Endothelial cell of umbilical vein (primary cell): Measurements from ENCODE around the gene LDB3. TPM values are rescaled to one million over a fixed set of nuclear protein-coding genes. Genes with fewer than 3 reads are reported as not detected.

Experiments used
- BruUV-seq: library from RNA; stranded (reverse); fragments of 400-500 nt; replicated peaks from 2 replicates; lab custom pipeline; 2021; lab: Mats Ljungman, UMichigan
- CTCF ChIA-PET: fragments of 300-600, 350-600 bp; sonication (Branson Sonifier 250); formaldehyde crosslinking; loops from one replicate; lab custom pipeline; 2021; ENCODE audit warnings: antibody characterized with exemption, inconsistent platforms; lab: Charles Lee
- POLR2A ChIA-PET: fragments of 300-600, 350-600 bp; sonication (Branson Sonifier 250); formaldehyde crosslinking; loops from one replicate; lab custom pipeline; 2021; ENCODE audit warnings: antibody characterized with exemption, inconsistent platforms; lab: Charles Lee
- DNase-seq: peaks from one replicate; pipeline ENCODE4 v3.0.0-alpha.2; 2011; ENCODE audit warnings: low read depth, low spot score
- FAIRE-seq: peaks from 2 replicates; lab custom pipeline; 2011; peaks lifted over from hg19 to GRCh38; lab: Jason Lieb, UNC
- H2AFZ ChIP-seq: 2 replicates; pipeline ENCODE4 v1.6.0; 2012; ENCODE audit warnings: low read depth, low read length, control low read depth, inconsistent platforms
- H3K27ac ChIP-seq: 2 replicates; pipeline ENCODE4 v1.5.1; 2011; ENCODE audit warnings: low read depth, mild to moderate bottlenecking, control low read depth, low read length, moderate library complexity; ENCODE audit not compliant: insufficient read depth
- H3K27me3 ChIP-seq, 2 experiments: 2 replicates each; pipeline versions ENCODE4 v1.6.0 to v1.6.1; 2011; ENCODE audit warnings: low read length in 2 of 2, mixed read lengths in 1 of 2; ENCODE audit not compliant: control insufficient read depth in 2 of 2, insufficient read depth in 2 of 2
- H3K36me3 ChIP-seq, 2 experiments: 2 replicates in 1 of 2; 3 replicates in 1 of 2; pipeline ENCODE4 v1.5.1; 2011; ENCODE audit warnings: low read length in 2 of 2, mild to moderate bottlenecking in 1 of 2, moderate library complexity in 1 of 2; ENCODE audit not compliant: control insufficient read depth in 2 of 2, insufficient read depth in 2 of 2; ENCODE audit errors: extremely low read depth in 1 of 2
- H3K4me1 ChIP-seq: 3 replicates; pipeline ENCODE4 v1.5.1; 2011; ENCODE audit warnings: mild to moderate bottlenecking, low read length; ENCODE audit not compliant: control insufficient read depth, insufficient read depth; ENCODE audit errors: extremely low read depth
- H3K4me2 ChIP-seq: 2 replicates; pipeline ENCODE4 v1.6.1; 2011; ENCODE audit warnings: low read length, control low read depth, mixed read lengths; ENCODE audit not compliant: insufficient read depth
- H3K4me3 ChIP-seq, 3 experiments: fragments of 200-600 bp in 1 of 3; sonication (generic), shearing (Covaris generic) in 1 of 3; replicated peaks in 1 of 3; 2 replicates each; pipeline ENCODE4 v1.5.1; 2011 to 2016; ENCODE audit warnings: control low read depth in 3 of 3, low read length in 3 of 3, mild to moderate bottlenecking in 2 of 3, inconsistent platforms in 1 of 3, low read depth in 1 of 3, moderate library complexity in 1 of 3; ENCODE audit not compliant: insufficient read depth in 1 of 3
- H3K79me2 ChIP-seq: 2 replicates; pipeline ENCODE4 v1.6.0; 2012; ENCODE audit warnings: low read length, inconsistent platforms; ENCODE audit not compliant: control insufficient read depth, insufficient read depth
- H3K9ac ChIP-seq: replicated peaks from 2 replicates; pipeline ENCODE3; 2011; ENCODE audit warnings: low read length, control low read depth; ENCODE audit not compliant: insufficient read depth; ENCODE audit errors: extremely low read depth
- H3K9me1 ChIP-seq: replicated peaks from 3 replicates; pipeline ENCODE4 v1.6.0; 2011; ENCODE audit warnings: mild to moderate bottlenecking, low read length; ENCODE audit not compliant: control insufficient read depth, insufficient read depth; ENCODE audit errors: extremely low read depth
- H3K9me3 ChIP-seq: replicated peaks from 2 replicates; pipeline ENCODE4 v1.5.1; 2012; ENCODE audit warnings: low read length, inconsistent platforms; ENCODE audit not compliant: control insufficient read depth, insufficient read depth
- H4K20me1 ChIP-seq: replicated peaks from 2 replicates; pipeline ENCODE3; 2011; ENCODE audit warnings: mild to moderate bottlenecking, low read length; ENCODE audit not compliant: control insufficient read depth, insufficient read depth; ENCODE audit errors: extremely low read depth
- CTCF ChIP-seq, 2 donors: IDR thresholded peaks; 1 replicate in 1 of 2; 2 replicates in 1 of 2; pipeline ENCODE4 v1.5.1; 2011; ENCODE audit warnings: low read length in 2 of 2, mild to moderate bottlenecking in 2 of 2, moderate library complexity in 2 of 2, control low read depth in 1 of 2, inconsistent platforms in 1 of 2, low read depth in 1 of 2; ENCODE audit not compliant: insufficient read depth in 1 of 2; ENCODE audit errors: extremely low read depth in 1 of 2
- EZH2 ChIP-seq: IDR thresholded peaks from 2 replicates; pipeline ENCODE4 v1.6.1; 2012; ENCODE audit warnings: borderline replicate concordance, low read depth, mild to moderate bottlenecking, moderate library complexity, low read length, inconsistent platforms; ENCODE audit not compliant: severe bottlenecking
- FOS ChIP-seq: IDR thresholded peaks from 2 replicates; pipeline ENCODE4 v1.6.1; 2011; ENCODE audit warnings: mild to moderate bottlenecking, low read length, moderate library complexity, borderline replicate concordance; ENCODE audit not compliant: insufficient read depth
- GATA2 ChIP-seq: IDR thresholded peaks from 2 replicates; pipeline ENCODE4 v1.7.0; 2011; ENCODE audit warnings: low read depth, mild to moderate bottlenecking, moderate library complexity, mixed read lengths, low read length; ENCODE audit not compliant: insufficient read length, insufficient read depth
- JUN ChIP-seq: IDR thresholded peaks from 2 replicates; pipeline ENCODE4 v1.6.1; 2011; ENCODE audit warnings: borderline replicate concordance, low read depth; ENCODE audit not compliant: insufficient read length, insufficient read depth
- MYC ChIP-seq: IDR thresholded peaks from one replicate; pipeline ENCODE4 v1.6.1; 2011; ENCODE audit warnings: mild to moderate bottlenecking, low read depth, low read length
- POLR2A ChIP-seq: IDR thresholded peaks from 2 replicates; pipeline ENCODE4 v1.6.1; 2012; ENCODE audit warnings: low read depth, mild to moderate bottlenecking, control low read depth, low read length
- POLR2AphosphoS5 ChIP-seq: IDR thresholded peaks from 2 replicates; pipeline ENCODE4 v1.6.1; 2012; ENCODE audit warnings: low read depth, mild to moderate bottlenecking, control low read depth, low read length, moderate library complexity; ENCODE audit not compliant: insufficient read depth
- dilution Hi-C: fragments of 300-500 bp; cut with MboI; formaldehyde crosslinking; loops from one replicate; pipeline ENCODE4 v1.15.0; 2019; ENCODE audit warnings: low sequenced_read_pairs; ENCODE audit not compliant: extremely low pct_ligation_motif_present
- intact Hi-C: fragments of 100-400 bp; cut with micrococcal nuclease; formaldehyde crosslinking; loops from one replicate; pipeline ENCODE4 v1.10.0; 2022
- polyA plus RNA-seq, 4 experiments: library from polyadenylated mRNA; depleted of rRNA in 3 of 4; stranded (reverse) in 3 of 4; unstranded in 1 of 4; fragments of >200 nt; gene quantifications; 2 replicates each; pipeline versions ENCODE4 v1.2.1 to v1.2.3, GENCODE V29; 2011 to 2012; ENCODE audit warnings: missing spikeins in 1 of 4
- total RNA-seq: library from RNA; stranded (reverse); gene quantifications from 2 replicates; pipeline ENCODE4 v1.2.3, GENCODE V29; 2021
- TF ChIP-seq, protein P1 (sequence below): IDR thresholded peaks from 2 replicates; pipeline ENCODE4 v1.6.1; 2011; ENCODE audit not compliant: insufficient read depth, insufficient read length

LDB3 gene
- total and polyA plus RNA-seq, 2 donors (not counting 3 experiments of a cell fraction or from before 2014, with no cell fraction given): not detected

DNA sequence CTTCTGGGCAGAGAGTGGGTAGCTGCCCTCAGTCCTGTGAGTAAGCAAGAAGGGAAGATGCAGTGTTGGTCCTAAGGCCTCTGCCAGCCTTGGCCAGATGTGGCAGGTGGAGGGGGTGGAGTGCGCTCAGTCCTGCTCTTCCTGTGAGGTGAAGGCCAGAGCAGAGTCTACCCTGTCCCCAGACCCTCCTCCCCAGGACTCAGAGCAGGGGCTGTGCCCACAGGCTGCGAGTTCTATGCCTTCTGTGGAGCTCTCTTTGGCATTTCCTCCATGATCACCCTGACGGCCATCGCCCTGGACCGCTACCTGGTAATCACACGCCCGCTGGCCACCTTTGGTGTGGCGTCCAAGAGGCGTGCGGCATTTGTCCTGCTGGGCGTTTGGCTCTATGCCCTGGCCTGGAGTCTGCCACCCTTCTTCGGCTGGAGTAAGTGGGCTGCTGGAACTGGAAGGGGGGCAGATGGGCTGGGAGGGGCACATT, 10.0 kb upstream of the LDB3 start:
- H3K27me3 ChIP-seq: no peaks in the 10 kb centered on the region
- H3K9me3 ChIP-seq: no peaks in the 10 kb centered on the region
- H3K4me3 ChIP-seq: no peak overlapping the region
- no peaks in the 10 kb centered on the region for H3K36me3 ChIP-seq
- DNase-seq (no peak), FAIRE-seq (no peak)
- H3K9ac ChIP-seq: no peak overlapping the region
- no peak overlapping the region for H2AFZ ChIP-seq
- H3K4me2 ChIP-seq: no peak overlapping the region
- ChIA-PET POLR2A (no interaction called here), CTCF (interaction anchor here (0.6 kb wide), 1 partner anchor 308 kb away, joined by 3 read pairs; no protein-coding TSS in a partner anchor)
- dilution Hi-C loops (no loop called here), intact Hi-C loops (no loop called here)
- no peak overlapping the region for H3K27ac ChIP-seq
- no peak for TF ChIP-seq EZH2
- TF ChIP-seq CTCF (IDR thresholded peaks at IDR 0.05; ENCODE audit: extremely low read depth in 1 of 2, insufficient read depth in 1 of 2, low read depth in 1 of 2, low read length in 2 of 2): no peak
- TF ChIP-seq GATA2: no peak
- TF ChIP-seq MYC: no peak
- no peak for TF ChIP-seq POLR2A
- TF ChIP-seq, protein P1, sequence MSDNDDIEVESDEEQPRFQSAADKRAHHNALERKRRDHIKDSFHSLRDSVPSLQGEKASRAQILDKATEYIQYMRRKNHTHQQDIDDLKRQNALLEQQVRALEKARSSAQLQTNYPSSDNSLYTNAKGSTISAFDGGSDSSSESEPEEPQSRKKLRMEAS: no peak
- no peak for TF ChIP-seq POLR2AphosphoS5
- no peak for TF ChIP-seq FOS
- TF ChIP-seq JUN: no peak
- H3K79me2 ChIP-seq: no peaks in the 10 kb centered on the region
- no peaks in the 10 kb centered on the region for H3K4me1 ChIP-seq
- H4K20me1 ChIP-seq: no peaks in the 10 kb centered on the region
- BruUV-seq: no TSS peak
- no peaks in the 10 kb centered on the region for H3K9me1 ChIP-seq
